ENCODE data around the gene SPAG6.
"Not testable (repeated sequence)": the region's sequence is repeated elsewhere in the genome, so short reads cannot be mapped to it uniquely, and the experiment has no call there.

Gene SPAG6
- total RNA-seq, result 0.10 to 0.61 reads per million in 2 donors

- peak; percentile 34 for DNase-seq
Measured at GRCh38 chr10:22345301-22346095, at the start of gene SPAG6. Gene SPAG6, plus strand, starts transcription at chr10:22345496. Its CDS starts 116 bp downstream, at chr10:22345612.

- no peak for DNase-seq
Measured at GRCh38 chr10:22301193-22301592, 44.1 kb upstream of the SPAG6 start.

GRCh38 chr10:22303461-22303860, 41.8 kb upstream of the SPAG6 start:
- no peak for DNase-seq

DNA sequence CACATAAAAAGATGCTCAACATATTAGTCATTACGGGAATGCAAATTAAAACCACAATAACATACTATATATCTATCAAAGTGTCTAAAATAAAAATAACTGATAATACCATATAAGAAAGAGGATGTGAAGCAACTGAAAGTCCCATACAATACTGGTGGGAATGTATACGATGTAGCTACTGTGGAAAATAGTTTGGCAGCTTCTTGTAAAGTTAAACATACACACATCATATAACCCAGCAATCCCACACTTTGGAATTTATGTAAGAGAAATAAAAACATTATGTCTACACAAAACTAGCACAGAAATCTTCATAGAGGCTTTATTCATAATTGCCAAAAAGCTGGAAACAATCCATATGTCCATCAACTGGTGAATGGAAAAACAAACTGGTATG, 39.6 kb upstream of the SPAG6 start:
- no peak for DNase-seq

- no peak for DNase-seq
Measured at GRCh38 chr10:22308390-22308789, 36.9 kb upstream of the SPAG6 start.

DNA sequence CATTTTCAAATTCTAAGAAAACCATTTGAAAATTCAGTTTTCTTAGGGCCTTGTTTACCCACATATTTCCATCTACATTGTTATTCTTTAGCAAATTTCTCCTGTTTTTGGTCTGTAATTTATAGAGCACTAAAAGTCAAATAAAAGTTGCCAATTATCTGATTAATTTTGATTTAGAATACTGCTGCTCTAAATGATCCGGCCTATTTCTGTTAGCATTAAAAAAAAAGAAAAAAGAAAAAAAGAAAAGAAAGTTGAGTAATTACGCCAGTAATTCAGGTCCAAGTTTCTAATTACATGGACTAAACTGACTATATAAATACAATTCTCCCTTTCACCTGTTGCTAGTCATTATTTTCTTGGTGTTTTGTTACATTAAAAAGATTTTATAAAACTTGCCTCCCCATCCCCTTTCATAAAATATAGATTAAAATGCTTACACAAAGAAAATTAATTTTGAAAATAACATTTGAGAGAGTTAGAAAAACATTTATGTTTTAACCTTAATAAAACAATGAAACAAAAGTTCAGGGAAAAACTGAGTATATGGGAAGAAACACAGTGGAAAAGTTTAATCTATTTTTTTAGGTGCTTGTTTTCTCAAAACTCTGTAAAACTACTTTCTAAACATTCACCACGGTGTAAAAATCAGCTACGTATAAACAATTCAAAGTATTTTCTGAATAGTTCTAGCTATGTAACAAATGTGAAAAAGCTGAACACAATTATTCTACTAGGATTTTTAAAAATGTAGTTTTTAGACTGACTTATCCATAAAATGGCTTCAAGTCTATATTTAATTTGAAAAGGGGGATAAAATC, 35.9 kb upstream of the SPAG6 start:
- DNase-seq, result no peak

DNA sequence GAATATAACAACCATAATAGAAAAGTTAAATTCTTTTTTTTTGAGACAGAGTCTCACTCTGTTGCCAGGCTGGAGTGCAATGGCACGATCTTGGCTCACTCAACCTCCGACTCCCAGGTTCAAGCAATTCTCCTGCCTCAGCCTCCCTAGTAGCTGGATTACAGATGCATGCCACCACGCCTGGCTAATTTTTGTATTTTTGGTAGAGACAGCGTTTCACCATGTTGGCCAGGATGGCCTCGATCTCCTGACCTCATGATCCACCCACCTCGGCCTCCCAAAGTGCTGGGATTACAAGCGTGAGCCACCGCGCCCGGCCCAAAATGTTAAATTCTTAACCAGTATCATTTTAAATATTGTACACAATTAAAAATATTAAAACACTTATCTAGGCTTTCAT, 35.3 kb upstream of the SPAG6 start:
- DNase-seq, result not testable (repeated sequence)

DNA sequence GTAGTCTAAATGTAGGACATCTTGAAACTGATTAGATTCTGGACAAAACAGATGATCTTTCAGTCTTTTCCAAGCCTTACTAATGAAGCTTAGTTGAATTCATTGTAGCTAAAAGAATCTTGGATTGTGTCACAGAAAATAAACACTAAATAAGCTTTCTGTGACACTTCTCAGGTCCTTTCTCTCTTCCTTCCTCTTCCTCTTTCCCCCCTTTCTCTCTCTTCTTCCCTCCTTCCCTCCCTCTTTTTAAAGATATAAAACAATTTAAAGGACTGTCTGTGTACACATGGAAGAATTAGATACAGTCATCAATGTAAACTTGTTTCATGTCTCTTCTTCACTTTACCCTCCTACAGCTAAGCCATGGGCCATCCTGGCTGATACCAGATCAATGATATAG, 34.4 kb upstream of the SPAG6 start:
- DNase-seq, result no peak

GRCh38 chr10:22314852-22315251, 30.4 kb upstream of the SPAG6 start:
- DNase-seq, result no peak

- no peak for DNase-seq
Measured at GRCh38 chr10:22315455-22316285, 29.6 kb upstream of the SPAG6 start.

- DNase-seq, result peak; percentile 68
Measured at GRCh38 chr10:22316286-22317075, 28.8 kb upstream of the SPAG6 start, which contains the start of gene COMMD3. Gene COMMD3, plus strand, starts transcription at chr10:22316388. Its CDS starts 30 bp downstream, at chr10:22316418.

DNA sequence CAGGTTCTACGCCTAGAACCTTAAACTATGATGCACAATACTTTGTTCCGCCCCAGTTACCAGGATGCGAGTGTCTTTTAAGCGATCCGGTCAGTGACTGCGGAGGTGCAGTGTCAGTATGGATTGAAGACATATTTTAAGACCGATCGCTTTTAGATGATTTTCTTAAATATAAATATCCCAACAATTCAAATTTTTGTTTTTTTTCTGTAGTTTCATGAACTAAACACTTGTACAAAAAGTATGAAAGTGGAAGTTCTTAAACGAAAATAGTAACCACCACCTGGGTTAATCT, 28.3 kb upstream of the SPAG6 start:
- no peak for DNase-seq

GRCh38 chr10:22317771-22318565, 27.3 kb upstream of the SPAG6 start:
- no peak for DNase-seq

- no peak for DNase-seq
Measured at GRCh38 chr10:22318772-22319171, 26.5 kb upstream of the SPAG6 start.

GRCh38 chr10:22319547-22319979, 25.7 kb upstream of the SPAG6 start:
- no peak for DNase-seq

- DNase-seq, result no peak
Measured at GRCh38 chr10:22319980-22320558, 25.2 kb upstream of the SPAG6 start.

DNA sequence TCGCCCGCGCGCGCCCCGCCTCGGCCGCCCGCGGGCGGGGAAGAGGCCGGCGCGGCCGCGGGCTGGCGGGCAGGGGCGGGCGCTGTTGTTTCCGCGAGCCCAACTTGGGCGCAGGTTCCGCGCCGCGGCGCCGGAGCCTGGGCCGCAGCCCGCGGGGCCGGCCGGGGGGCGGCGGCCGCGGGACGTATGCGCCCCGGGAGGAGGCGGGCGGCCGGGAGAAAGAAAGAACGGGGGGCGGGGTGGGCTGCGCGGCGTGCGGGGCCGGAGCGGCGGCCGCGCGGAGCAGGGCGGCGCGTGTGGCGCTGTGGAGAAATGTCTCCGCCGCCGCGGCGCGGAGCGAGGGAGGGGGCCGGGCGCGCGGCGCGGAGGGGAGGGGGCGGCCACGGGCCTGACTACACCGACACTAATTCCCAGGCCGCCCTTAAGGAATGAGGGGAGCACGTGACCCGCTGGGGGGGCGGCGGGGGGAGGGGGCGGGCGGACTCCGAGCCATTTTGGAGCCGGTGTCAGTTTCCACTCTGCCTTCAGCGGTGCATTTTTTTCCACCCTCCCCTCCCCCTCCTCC, 24.6 kb upstream of the SPAG6 start, which contains the start of gene BMI1:
Gene BMI1, plus strand, starts transcription at position 509 of the 565 bp plus-strand sequence. CDS start 5,351 bp downstream, outside the sequence.
- DNase-seq, result peak; percentile 56

DNA sequence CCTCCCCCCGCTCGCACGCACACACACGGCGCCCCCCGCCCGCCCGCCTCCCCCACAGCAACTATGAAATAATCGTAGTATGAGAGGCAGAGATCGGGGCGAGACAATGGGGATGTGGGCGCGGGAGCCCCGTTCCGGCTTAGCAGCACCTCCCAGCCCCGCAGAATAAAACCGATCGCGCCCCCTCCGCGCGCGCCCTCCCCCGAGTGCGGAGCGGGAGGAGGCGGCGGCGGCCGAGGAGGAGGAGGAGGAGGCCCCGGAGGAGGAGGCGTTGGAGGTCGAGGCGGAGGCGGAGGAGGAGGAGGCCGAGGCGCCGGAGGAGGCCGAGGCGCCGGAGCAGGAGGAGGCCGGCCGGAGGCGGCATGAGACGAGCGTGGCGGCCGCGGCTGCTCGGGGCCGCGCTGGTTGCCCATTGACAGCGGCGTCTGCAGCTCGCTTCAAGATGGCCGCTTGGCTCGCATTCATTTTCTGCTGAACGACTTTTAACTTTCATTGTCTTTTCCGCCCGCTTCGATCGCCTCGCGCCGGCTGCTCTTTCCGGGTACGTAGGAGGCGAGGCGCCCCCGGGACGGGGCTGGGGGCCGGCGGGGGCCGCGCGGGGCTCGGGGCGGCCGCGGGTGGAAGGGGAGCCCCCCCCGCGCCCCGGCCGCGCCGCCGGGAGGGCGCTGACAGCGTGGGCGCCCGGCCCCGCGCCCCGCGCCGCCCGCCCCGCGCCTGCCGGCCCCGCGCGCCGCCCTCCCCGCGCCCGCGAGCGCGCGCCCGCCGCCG, 24.0 kb upstream of the SPAG6 start:
- DNase-seq, result peak; percentile 51

GRCh38 chr10:22321924-22322640, 23.2 kb upstream of the SPAG6 start:
- peak; percentile 41 for DNase-seq
